AG04449 (cell line): ENCODE data around the gene SPATA20.
A peak's percentile ranks its signal among the peaks of the same experiment; 100 is the strongest.

Source experiments
- CTCF ChIA-PET: fragments of 350-600 bp; formaldehyde crosslinking; extraction: SDS; loops from one replicate; lab custom pipeline; 2021; ENCODE audit warnings: antibody characterized with exemption; lab: Yijun Ruan, JAX
- POLR2A ChIA-PET: fragments of 400-600, 350-600 bp; formaldehyde crosslinking; extraction: SDS; loops from one replicate; lab custom pipeline; 2020; ENCODE audit warnings: antibody characterized with exemption, inconsistent platforms; lab: Yijun Ruan, JAX
- DNase-seq: peaks from one replicate; pipeline ENCODE4 v3.0.0-alpha.2; 2010; ENCODE audit warnings: low read depth, low spot score
- H3K4me3 ChIP-seq: 2 replicates; pipeline ENCODE4 v1.5.1; 2011; ENCODE audit warnings: low read depth, mild to moderate bottlenecking, control low read depth, low read length
- TF ChIP-seq, protein P1 (sequence below): IDR thresholded peaks from one replicate; pipeline ENCODE4 v1.5.1; 2011; ENCODE audit warnings: mild to moderate bottlenecking, moderate library complexity, low read length, control low read depth, inconsistent platforms; ENCODE audit not compliant: insufficient read depth; ENCODE audit errors: missing control alignments

SPATA20 gene

DNA sequence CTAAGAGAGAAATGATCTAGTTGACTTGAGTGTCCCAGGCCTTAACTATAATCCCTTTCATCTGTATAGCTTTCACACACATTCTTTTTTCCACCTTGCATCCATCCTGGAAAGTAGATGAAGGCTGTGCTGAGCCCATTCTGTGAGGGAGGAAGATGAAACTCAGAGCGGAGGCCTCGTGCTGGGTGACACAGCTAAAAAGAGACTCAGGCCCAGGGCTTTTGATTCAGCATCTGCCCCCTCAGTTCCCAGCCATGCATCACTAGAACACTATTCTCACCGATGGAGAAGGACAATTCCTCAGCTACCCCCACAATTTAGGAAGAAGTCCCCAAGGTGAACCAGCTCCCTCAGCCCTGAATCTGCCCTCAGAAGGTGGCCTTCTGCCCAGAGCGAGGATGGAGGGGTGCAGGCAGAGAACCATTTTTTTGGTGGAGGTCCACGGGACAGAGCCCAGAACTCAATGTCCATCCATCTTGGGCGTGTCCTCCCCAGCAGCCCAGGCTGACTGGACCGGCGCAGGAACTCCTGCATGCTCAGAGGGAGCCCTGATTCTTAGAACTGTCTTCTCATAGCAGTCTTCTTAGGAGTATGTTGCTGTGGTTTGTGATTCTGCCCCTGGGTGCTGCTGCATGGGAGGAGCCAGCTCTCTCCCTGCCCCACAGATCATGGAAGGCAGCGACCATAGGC is 44.5 kb upstream of the SPATA20 start:
- TF ChIP-seq, protein P1, sequence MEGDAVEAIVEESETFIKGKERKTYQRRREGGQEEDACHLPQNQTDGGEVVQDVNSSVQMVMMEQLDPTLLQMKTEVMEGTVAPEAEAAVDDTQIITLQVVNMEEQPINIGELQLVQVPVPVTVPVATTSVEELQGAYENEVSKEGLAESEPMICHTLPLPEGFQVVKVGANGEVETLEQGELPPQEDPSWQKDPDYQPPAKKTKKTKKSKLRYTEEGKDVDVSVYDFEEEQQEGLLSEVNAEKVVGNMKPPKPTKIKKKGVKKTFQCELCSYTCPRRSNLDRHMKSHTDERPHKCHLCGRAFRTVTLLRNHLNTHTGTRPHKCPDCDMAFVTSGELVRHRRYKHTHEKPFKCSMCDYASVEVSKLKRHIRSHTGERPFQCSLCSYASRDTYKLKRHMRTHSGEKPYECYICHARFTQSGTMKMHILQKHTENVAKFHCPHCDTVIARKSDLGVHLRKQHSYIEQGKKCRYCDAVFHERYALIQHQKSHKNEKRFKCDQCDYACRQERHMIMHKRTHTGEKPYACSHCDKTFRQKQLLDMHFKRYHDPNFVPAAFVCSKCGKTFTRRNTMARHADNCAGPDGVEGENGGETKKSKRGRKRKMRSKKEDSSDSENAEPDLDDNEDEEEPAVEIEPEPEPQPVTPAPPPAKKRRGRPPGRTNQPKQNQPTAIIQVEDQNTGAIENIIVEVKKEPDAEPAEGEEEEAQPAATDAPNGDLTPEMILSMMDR, result no peak
- ChIA-PET CTCF (interaction anchor here (1.1 to 7.8 kb wide), 8 partner anchors 9 to 203 kb away, joined by 3 to 78 read pairs (median 17); partner anchors contain the start of gene RSAD1), POLR2A (no interaction called here)
- no peak overlapping the region for H3K4me3 ChIP-seq
- DNase-seq, result no peak

DNA sequence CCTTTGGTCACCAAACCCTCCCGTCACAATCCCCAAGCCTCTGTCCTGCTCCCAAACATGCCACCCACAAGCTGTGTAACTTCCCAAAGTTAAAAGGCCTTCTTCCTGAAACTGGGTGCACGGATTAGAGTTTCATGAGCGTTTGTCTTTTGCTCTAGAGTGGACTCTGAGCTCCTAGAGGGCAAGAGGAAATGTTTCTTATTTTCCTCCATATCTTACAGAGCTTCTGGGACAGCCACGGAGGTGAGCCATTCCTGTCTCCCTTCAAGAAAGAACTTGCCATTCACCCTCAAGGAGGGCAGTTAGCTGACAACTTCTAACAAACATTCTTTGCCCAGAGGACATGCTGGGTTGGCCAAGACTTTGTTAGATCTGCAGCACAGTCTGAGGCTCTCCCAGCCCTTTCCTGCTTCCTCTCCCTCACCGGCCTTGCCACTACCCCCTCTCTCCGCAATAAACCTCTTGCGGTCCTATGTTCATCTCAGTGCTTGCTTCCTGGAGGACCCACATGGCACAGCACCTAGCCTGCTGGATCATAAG is 41.3 kb upstream of the SPATA20 start:
- DNase-seq, result no peak
- ChIA-PET CTCF (interaction anchor here (0.7 to 5.7 kb wide), 9 partner anchors 10 to 189 kb away, joined by 3 to 31 read pairs (median 3); no protein-coding TSS in a partner anchor), POLR2A (no interaction called here)
- TF ChIP-seq, protein P1, result no peak
- H3K4me3 ChIP-seq, result no peak overlapping the region

DNA sequence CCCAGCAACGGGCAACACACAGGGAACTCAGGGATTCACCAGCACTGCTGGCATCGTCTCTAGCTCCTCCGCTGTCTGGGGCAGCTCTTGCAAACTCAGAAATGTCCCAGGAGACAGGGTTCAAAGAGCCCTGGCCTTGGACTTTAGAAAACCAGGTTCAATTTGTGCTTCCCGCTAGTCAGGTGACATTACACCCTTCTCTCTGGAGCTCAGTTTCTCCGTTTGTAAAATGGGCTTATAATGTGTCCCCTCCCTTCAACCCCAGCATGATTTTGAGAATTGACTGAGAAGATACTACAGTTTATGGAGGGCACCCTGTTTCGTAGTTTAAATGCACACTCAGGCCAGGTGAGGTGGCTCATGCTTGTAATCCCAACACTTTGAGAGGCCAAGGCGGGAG is 40.7 kb upstream of the SPATA20 start:
- POLR2A ChIA-PET, result no interaction called here
- TF ChIP-seq, protein P1, result no peak
- CTCF ChIA-PET, result interaction anchor here (0.7 to 2.3 kb wide), 5 partner anchors 10 to 36 kb away, joined by 3 to 5 read pairs (median 3); no protein-coding TSS in a partner anchor
- H3K4me3 ChIP-seq, result no peak overlapping the region
- no peak for DNase-seq

DNA sequence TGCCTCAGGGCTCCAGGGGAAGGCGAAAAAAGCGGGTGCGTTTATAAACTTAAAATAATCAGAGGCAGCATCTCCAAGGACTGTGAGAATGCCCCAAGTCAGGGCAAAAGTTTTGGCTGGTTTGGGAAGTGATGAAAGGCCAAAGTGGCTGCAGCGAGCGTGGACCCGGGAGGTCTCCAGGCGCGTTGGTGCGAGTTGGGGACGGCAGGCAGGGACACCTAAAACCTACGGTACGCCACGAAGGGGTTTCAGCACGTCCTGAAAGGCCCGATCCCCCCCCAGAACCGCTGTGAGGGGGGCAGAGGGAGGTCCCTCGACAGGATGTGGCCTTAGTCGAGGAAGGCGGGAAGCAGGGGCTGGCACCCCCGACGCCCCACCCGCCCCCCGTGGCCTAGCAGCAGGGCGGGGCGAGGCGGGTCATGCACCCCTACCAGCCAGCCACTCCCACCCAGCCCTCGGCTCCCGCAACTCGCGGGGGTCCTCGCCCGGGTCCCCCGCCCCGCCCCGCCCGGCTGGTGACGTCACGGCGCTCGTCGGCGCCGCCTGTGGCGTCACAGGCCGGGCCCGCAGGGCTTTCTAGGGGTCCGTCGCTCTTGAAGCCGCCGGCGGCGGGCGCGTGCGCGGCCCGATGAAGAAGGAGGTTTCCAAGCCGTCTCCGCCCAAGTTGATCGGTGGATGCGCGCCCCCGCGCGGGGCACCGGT is 39.0 kb upstream of the SPATA20 start, which contains the start of gene MYCBPAP:
MYCBPAP (plus strand) TSS at position 569 of the 702 bp plus-strand sequence. CDS start 236 bp downstream, outside the sequence.
- ChIA-PET POLR2A (no interaction called here), CTCF (interaction anchor here (1.2 to 2.3 kb wide), 2 partner anchors 14 to 18 kb away, joined by 4 to 5 read pairs; no protein-coding TSS in a partner anchor)
- TF ChIP-seq, protein P1, result peak; percentile 16
- DNase-seq, result no peak
- H3K4me3 ChIP-seq, result peak within 1 kb of the TSS; percentile 50

DNA sequence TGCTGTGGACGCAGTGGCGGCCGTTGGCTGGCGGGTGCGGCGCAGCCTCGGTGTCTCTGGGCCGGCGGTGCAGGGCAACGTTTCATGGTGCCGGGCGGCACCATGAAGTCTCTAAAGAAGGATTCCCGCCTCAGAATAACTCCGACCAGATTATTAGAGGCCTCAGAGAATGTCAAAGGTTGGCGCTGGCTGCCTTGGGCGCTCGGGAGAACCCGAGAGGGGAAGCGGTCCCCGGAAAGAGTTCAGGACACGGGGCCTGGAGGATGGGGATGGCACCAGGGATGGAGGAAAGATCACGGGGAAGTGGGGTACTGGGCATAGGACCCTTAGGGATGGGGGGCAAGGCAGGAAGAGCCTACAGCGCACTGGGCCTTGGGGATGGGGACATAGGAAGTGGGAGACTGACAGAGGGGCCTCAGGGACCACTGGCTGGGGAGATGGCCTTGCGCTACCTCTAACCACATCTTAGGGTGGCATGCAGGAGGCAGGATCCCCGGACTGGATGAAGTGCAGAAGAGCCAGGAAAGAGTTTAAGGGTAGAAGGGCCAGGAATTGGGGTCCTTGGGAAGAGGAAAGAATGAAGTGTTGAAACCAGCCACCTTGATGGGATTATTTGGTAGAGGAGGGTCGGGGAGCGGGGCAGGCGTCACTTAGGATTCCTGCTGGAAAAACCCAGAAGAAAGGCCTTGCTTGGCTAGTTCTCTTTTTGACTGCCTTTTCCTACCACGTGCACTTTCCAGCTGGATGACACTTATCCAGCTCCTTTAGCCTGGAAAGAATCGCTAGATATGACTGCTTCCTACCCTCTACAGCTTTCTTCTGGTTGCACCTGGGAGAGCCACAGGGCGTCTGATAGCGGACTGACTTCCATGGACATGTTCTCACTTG is 38.2 kb upstream of the SPATA20 start:
- DNase-seq, result no peak
- ChIA-PET CTCF (interaction anchor here (0.7 to 1.3 kb wide), 3 partner anchors 8 to 33 kb away, joined by 3 to 6 read pairs (median 3); no protein-coding TSS in a partner anchor), POLR2A (no interaction called here)
- peak overlapping the region; percentile 50 for H3K4me3 ChIP-seq
- TF ChIP-seq, protein P1, result no peak
